Measurements from ENCODE around the gene ZSCAN4.

The ZSCAN4 gene

GRCh38 chr19:57686727-57687126 lies 18.0 kb downstream of the ZSCAN4 start:
- Mint-ChIP-seq H3K4me3 (no peak overlapping the region), H3K4me1 (peaks cover 19% of the 10 kb centered on the region), H3K36me3 (ENCODE audit: low read depth) (peaks cover 100% of the 10 kb centered on the region), H3K9me3 (peaks cover 100% of the 10 kb centered on the region), H3K27me3 (ENCODE audit: low read depth, poor library complexity) (peaks cover 7% of the 10 kb centered on the region), H3K27ac (no peak overlapping the region)
- no peak for TF ChIP-seq CTCF (IDR thresholded peaks at IDR 0.05)
- no peak for DNase-seq

GRCh38 chr19:57687363-57688010 lies 18.8 kb downstream of the ZSCAN4 start:
- peaks cover 100% of the 10 kb centered on the region for H3K36me3 Mint-ChIP-seq (ENCODE audit: low read depth)
- H3K27me3 Mint-ChIP-seq (ENCODE audit: low read depth, poor library complexity), result peaks cover 6% of the 10 kb centered on the region
- TF ChIP-seq CTCF (IDR thresholded peaks at IDR 0.05), result no peak
- peaks cover 11% of the 10 kb centered on the region for H3K4me1 Mint-ChIP-seq
- no peak for DNase-seq
- no peak overlapping the region for H3K27ac Mint-ChIP-seq
- H3K4me3 Mint-ChIP-seq, result no peak overlapping the region
- peaks cover 100% of the 10 kb centered on the region for H3K9me3 Mint-ChIP-seq

- Mint-ChIP-seq H3K27me3 (ENCODE audit: low read depth, poor library complexity) (peaks cover under 1% of the 10 kb centered on the region), H3K27ac (no peak overlapping the region), H3K4me3 (no peak overlapping the region), H3K36me3 (ENCODE audit: low read depth) (peaks cover 100% of the 10 kb centered on the region), H3K9me3 (peaks cover 100% of the 10 kb centered on the region), H3K4me1 (peaks cover 4% of the 10 kb centered on the region)
- DNase-seq, result no peak
- TF ChIP-seq CTCF (IDR thresholded peaks at IDR 0.05), result no peak
These were observed 19.5 kb downstream of the ZSCAN4 start for GRCh38 chr19:57688011-57688763.

- Mint-ChIP-seq H3K36me3 (ENCODE audit: low read depth) (peaks cover 100% of the 10 kb centered on the region), H3K4me3 (no peak overlapping the region), H3K4me1 (no peaks in the 10 kb centered on the region), H3K9me3 (peaks cover 100% of the 10 kb centered on the region), H3K27ac (no peak overlapping the region), H3K27me3 (ENCODE audit: low read depth, poor library complexity) (peaks cover 3% of the 10 kb centered on the region)
- DNase-seq, result no peak
- TF ChIP-seq CTCF (IDR thresholded peaks at IDR 0.05), result no peak
These were observed 21.0 kb downstream of the ZSCAN4 start for GRCh38 chr19:57689750-57690149.

GRCh38 chr19:57701625-57702024 lies 32.9 kb downstream of the ZSCAN4 start:
- no peak for DNase-seq
- TF ChIP-seq CTCF (IDR thresholded peaks at IDR 0.05), result no peak
- Mint-ChIP-seq H3K36me3 (ENCODE audit: low read depth) (peaks cover 100% of the 10 kb centered on the region), H3K27me3 (ENCODE audit: low read depth, poor library complexity) (no peaks in the 10 kb centered on the region), H3K4me1 (no peaks in the 10 kb centered on the region), H3K27ac (no peak overlapping the region), H3K4me3 (no peak overlapping the region), H3K9me3 (peaks cover 99% of the 10 kb centered on the region)

Data from nephron progenitor cell (in vitro differentiated cells).